Stimulated activated CD8-positive, alpha-beta memory T cell treated with anti-CD3 and anti-CD28 coated beads, Interleukin-12 subunit alpha, Interleukin-12 subunit beta, amount 100 ng/mL, for 4 hours (primary cell): ENCODE results near the gene WDFY2.
"Not testable (repeated sequence)": the region's sequence is repeated elsewhere in the genome, so short reads cannot be mapped to it uniquely, and the experiment has no call there.

Source experiments
- DNase-seq: peaks from one replicate; pipeline ENCODE4 v3.0.0-alpha.2; 2020; ENCODE audit warnings: low read depth

Gene WDFY2

DNA sequence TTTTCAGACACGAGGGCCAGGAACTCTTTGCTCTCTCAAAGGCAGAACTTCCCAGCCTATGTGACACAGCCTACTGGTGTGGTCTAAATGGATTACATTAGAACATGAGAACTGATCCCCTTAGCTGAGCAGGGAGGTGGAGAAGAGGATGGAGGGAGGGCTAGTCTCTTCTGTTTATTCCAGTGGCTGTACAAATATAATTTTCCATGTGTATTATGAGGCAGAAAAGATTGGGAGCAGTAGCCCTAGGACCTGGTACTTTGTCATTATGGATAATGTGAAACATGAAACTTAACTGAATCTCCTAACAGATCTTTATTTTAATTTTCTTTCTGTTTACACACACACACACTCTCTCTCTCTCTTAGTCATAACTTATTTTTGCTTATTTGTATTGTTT, 82.1 kb downstream of the WDFY2 start:
- no peak for DNase-seq

- DNase-seq: no peak
Measured at GRCh38 chr13:51666839-51667238, 82.6 kb downstream of the WDFY2 start.

- DNase-seq: no peak
Measured at GRCh38 chr13:51668580-51669195, 84.4 kb downstream of the WDFY2 start.

GRCh38 chr13:51673165-51673564, 88.9 kb downstream of the WDFY2 start:
- DNase-seq: no peak

DNA sequence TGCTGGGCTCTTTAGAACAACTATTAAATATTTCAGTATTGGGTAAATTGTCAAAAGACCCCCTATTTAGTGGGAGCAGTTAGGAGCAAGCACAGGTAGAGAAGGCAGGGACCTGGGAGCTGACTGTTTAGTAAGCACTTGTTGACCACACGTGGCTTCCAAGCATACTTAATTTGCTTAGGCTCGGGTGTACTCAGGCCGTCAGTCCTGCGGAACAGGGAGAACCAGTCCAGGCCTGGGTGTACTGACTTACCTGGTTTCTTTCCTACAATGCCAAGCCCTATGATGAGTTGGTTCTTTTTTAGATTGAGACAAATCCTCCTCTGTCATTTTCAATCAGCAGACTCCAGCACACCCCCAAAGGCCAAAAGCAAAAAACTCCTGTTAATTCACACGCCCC, 90.0 kb downstream of the WDFY2 start:
- DNase-seq: no peak

- DNase-seq: no peak
Measured at GRCh38 chr13:51675385-51675784, 91.1 kb downstream of the WDFY2 start.

DNA sequence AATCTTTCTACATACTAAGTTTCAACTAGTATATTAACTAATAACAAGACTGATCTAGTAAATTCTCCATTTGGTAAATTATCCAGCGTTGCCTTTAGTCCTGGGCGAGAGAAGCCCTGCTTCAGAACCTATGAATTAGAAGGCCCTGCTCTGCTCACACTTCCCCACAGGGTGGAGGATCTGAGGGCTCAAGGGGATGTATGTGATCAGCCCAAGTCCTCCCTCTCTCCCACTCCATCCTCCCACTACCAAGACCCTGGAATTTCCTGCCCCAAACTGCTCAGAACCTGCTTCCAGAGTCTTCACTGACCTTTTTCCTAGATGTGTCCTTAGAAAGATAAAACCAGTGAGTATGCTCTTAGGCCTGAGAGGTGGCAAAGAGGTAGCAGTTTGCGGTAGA, 91.6 kb downstream of the WDFY2 start:
- no peak for DNase-seq

DNA sequence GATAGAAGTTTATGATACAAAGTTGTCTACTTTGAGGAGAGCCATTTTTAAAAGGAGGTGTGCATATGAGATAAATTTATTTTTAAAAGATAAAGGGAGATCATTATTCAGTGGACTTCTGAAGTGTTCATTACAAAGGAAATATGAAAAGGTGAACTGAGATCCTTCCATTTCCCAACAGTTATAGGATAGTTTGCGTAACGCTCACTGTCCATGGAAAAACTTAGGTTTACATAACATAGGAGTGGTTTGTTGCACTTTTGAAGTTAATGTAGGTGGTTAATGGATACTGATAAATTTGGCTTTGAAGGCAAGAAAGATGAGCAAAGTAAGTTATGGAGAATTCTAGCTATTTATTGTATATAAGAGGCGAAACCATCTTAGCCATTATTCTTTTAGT, 92.5 kb downstream of the WDFY2 start:
- DNase-seq: no peak

DNA sequence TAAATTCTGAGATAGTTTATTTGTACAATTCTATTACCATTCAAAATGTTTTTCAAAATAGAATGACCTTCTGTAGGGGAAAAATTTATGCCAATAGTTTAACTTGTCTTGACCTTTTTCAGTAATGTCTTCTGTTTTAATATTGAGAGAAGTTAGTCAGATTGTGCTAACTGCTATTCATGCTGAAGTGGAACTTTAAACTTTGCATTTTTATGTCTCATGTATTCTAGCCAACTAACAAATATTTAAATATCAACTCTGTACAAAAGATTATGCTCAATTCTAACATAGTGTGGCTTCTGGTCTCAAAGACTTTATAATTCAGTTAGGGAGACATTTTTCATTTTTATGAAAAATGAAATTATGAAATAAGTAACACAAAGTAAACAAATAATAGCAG, 94.2 kb downstream of the WDFY2 start:
- no peak for DNase-seq

- no peak for DNase-seq
Measured at GRCh38 chr13:51679616-51680015, 95.4 kb downstream of the WDFY2 start.

- no peak for DNase-seq
Measured at GRCh38 chr13:51681037-51681678, 96.9 kb downstream of the WDFY2 start.

GRCh38 chr13:51682686-51683085, 98.4 kb downstream of the WDFY2 start:
- no peak for DNase-seq

DNA sequence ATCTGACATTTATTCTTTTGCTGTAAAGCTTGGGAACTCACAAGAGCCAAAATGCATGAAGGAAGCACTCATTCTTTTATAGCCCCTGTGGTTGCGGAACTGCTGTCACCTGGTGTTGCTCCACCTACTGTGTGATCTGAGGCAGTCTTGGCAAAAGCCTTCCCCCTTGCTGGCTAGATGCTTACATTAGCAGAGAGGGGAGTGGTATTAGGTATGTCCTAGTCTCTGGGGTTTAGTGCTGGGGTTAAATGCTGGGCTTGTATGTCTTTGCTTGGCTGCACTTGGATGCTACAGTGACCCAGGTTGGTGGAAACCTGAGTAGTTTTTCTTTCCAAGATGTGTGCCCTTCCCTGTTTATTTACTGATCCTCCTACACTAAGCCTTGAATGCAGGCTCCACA, 99.3 kb downstream of the WDFY2 start:
- DNase-seq: no peak

DNA sequence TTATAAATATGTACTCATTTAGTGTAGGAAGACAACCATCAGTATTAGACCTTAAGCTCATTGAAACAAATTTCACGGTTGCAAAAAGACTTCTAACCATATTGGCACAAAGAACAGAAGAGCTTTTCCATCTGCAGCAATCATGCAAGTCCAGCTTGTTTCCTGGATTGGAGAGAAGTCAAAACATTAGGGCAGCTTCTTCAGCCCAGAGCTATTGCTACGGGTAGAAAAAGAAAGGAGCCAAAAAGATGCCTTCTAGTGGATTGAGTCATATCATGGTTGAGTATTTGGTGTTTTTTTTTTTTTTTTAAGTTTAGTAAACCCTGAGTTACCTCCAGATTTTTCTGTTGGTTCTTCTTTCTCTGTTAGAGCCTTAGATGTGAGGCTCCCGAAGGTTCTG, 99.8 kb downstream of the WDFY2 start:
- DNase-seq: no peak

GRCh38 chr13:51687947-51688714, 103.9 kb downstream of the WDFY2 start:
- no peak for DNase-seq

DNA sequence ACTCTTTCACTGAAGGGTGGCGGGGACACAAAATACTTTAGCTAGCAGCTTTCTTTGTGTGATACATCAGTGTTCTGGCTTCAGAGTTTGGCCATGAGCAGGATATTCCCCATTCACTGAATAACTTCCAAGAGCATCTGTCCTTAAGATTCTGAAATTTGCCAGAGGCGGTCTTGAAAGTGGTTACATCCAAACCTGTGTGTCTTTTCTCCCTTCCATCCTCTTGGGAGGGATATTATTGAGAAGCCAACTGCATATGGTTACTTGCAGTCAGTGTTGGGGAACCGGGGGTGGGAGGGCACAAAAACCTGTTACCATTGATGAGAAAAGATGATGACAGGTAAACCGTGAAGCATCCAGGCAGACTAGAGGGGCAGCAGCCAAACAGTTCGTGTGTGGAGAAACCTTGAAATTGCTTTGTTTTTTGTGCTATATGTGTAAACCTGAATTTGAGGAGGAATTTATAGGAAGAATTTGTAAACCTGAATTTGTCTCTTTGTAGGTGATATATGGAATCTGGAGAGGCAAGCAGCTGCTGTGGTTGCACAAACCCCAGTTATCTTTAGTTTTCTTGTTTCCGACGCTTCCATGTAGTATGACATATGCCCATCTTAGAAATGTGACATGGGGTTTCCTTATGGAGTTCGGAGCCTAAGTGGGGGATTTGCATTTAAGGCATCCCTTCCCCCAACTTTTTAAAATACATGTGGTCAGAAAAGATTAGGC, 104.8 kb downstream of the WDFY2 start:
- no peak for DNase-seq

- DNase-seq: no peak
Measured at GRCh38 chr13:51689663-51689996, 105.4 kb downstream of the WDFY2 start.

GRCh38 chr13:51695677-51696076, 111.4 kb downstream of the WDFY2 start:
- not testable (repeated sequence) for DNase-seq

DNA sequence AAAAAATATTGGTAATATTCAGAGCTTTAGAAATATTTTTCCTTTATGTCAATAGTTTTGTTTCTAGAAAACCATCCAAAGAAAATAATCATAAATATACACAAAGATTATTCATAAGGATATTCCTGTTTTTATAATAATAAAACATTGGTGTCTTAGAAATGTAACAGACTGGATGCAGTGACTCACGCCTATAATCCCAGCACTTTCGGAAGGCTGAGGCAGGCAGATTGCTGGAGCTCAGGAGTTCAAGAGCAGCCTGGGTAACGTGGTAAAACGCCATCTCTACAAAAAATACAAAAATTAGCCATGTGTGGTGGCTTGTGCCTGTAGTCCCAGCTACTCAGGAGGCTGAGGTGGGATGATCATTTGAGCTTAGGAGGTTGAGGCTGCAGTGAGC, 112.9 kb downstream of the WDFY2 start:
- DNase-seq: no peak

DNA sequence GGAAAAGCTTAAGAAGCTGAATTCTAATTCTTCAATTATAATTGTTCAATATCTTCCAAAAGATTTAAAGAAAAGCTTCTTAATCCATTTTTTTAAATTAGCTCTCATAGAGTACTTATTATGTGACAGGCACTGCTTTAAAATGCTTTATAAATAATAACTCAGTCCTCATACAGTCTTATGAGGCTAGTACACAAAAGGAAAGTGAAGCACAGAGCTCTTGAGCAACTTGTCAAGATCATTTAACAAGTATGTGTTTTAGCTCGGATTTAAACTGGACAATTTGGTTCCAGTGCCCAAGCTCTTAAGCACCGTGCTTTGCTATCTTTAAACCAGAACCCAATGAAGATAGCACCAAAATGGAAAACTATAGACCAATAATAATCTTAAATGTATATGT, 113.6 kb downstream of the WDFY2 start:
- DNase-seq: no peak

DNA sequence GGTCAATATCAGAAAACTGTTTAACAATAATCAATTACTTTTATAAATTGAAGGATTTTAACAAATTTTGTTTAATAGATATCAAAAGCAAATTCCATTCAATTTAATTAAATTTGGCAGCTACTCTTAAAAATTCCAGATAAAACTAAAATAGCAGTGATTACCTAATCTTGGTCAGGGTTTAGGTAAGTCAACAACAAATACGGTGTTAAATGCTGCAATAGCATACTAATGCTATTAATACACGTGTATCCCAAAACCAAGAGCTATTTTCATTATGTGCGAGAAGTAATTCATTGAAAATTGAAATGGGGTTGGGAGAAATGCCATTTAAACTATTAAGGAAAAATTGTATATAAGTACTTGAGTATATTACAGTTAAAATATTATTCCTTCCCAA, 114.1 kb downstream of the WDFY2 start:
- DNase-seq: no peak

DNA sequence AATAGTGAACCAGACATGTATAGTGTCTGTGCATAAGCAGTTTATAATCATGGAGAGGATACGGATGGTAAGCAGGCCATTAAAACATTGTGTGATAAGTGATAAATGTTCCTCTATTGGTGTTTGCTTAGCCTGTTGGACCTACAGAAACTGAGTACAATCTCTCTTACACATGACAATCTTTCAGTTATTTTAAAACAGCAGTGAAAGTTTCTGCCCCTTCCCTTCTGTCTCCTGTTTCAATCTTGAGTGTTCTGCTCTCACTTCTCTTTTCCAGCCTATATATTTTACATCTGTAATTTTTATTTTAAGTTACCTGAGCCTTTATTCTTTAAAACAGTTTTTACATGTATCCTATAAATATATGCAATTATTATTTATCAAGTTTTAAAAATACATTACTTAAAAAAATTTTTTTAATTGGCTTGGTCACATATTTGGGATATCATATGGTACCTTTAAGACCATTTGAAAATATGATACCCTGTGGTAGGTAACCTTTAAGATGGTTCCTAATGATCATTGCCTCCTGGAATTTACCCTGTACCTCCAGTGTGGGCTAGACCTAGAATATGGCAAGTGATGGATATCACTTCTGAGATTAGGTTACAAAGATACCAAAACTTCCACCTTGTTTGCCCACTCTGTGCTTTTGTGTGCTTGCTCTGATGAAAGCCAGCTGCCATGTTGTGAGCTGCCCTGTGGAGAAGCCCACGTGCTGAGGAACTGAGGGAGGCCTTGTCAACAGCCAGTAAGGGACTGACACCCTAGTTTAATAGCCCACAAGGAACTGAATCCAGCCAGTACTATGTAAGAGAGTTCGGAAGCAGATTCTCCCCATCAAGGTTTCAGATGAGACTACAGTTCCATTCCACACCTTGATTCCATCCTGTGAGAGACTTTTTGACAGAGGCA, 120.4 kb downstream of the WDFY2 start:
- no peak for DNase-seq
